ENCODE results near the gene DGLUCY.

GRCh38 chr14:91089958-91090535 is 23.8 kb upstream of the DGLUCY start:
- TF ChIP-seq ZNF785 (tag by site-specific recombination; IDR thresholded peaks at IDR 0.05), result no peak
- no peak for TF ChIP-seq YY1 (tag by site-specific recombination; IDR thresholded peaks at IDR 0.05)
- TF ChIP-seq EGR2 (tag by site-specific recombination; IDR thresholded peaks at IDR 0.05; ENCODE audit: low read depth), result no peak
- no peak for TF ChIP-seq ZNF184 (tag by site-specific recombination; IDR thresholded peaks at IDR 0.05)
- TF ChIP-seq ZFP3 (tag by site-specific recombination; IDR thresholded peaks at IDR 0.05; ENCODE audit: low read depth), result no peak
- TF ChIP-seq ZNF24 (tag by site-specific recombination; IDR thresholded peaks at IDR 0.05), result no peak
- TF ChIP-seq CTCF (tag by site-specific recombination; IDR thresholded peaks at IDR 0.05), result no peak
- no peak for TF ChIP-seq ZNF324 (tag by site-specific recombination; IDR thresholded peaks at IDR 0.05)
- TF ChIP-seq RBAK (tag by site-specific recombination; IDR thresholded peaks at IDR 0.05), result no peak
